ENCODE measurements around the gene KCTD16. TPM values are rescaled to one million over a fixed set of nuclear protein-coding genes. Genes with fewer than 3 reads are reported as not detected.

The KCTD16 gene
- total RNA-seq, 1 experiment from 2014 or later, result 0.08 TPM

- BruUV-seq (replicated peaks), result no TSS peak
- in situ Hi-C loops (cut with HindIII; ENCODE audit: low pct_unique_long_range_greater_than_20kb, low sequenced_read_pairs), result no loop called here
- ATAC-seq, result no peak
- ChIA-PET POLR2A (no interaction called here), CTCF (no interaction called here)
- intact Hi-C loops (cut with micrococcal nuclease; ENCODE audit: unreplicated experiment), result no loop called here
- Histone ChIP-seq H3K27ac (ENCODE audit: low read length) (no peak overlapping the region), H3K36me3 (ENCODE audit: control insufficient read depth, insufficient read depth, low read length) (no peaks in the 10 kb centered on the region), H3K9me3 (ENCODE audit: control insufficient read depth, insufficient read depth, low read depth, low read length) (no peaks in the 10 kb centered on the region), H3K4me1 (ENCODE audit: control insufficient read depth, insufficient read depth, low read length) (no peaks in the 10 kb centered on the region), H3K4me3 (ENCODE audit: low read depth in 2 of 2, low read length in 2 of 2) (no peak overlapping the region), H3K27me3 (ENCODE audit: control insufficient read depth, insufficient read depth, low read length) (no peaks in the 10 kb centered on the region)
- no peak for TF ChIP-seq TCF7L2 (IDR thresholded peaks at IDR 0.05; ENCODE audit: low read depth, low read length)
- no peak for TF ChIP-seq POLR2AphosphoS5 (IDR thresholded peaks at IDR 0.05; ENCODE audit: low read depth, low read length)
- no peak for TF ChIP-seq SIN3A (IDR thresholded peaks at IDR 0.05; ENCODE audit: borderline replicate concordance, insufficient read depth, low read depth, low read length)
- no peak for TF ChIP-seq CTCF (IDR thresholded peaks at IDR 0.05)
- TF ChIP-seq REST (IDR thresholded peaks at IDR 0.05; ENCODE audit: insufficient read depth in 1 of 2, low read depth in 2 of 2, low read length in 1 of 2), result no peak
- DNase-seq (ENCODE audit: low read depth, low spot score), result no peak
Measured at GRCh38 chr5:144151026-144151425, 19.6 kb upstream of the KCTD16 start.

- Histone ChIP-seq H3K9me3 (ENCODE audit: control insufficient read depth, insufficient read depth, low read depth, low read length) (no peaks in the 10 kb centered on the region), H3K27me3 (ENCODE audit: control insufficient read depth, insufficient read depth, low read length) (no peaks in the 10 kb centered on the region), H3K4me3 (ENCODE audit: low read depth in 2 of 2, low read length in 2 of 2) (no peak overlapping the region), H3K27ac (ENCODE audit: low read length) (no peak overlapping the region), H3K36me3 (ENCODE audit: control insufficient read depth, insufficient read depth, low read length) (peaks cover 6% of the 10 kb centered on the region; the same call in 1 of the 2 replicates), H3K4me1 (ENCODE audit: control insufficient read depth, insufficient read depth, low read length) (no peaks in the 10 kb centered on the region)
- intact Hi-C loops (cut with micrococcal nuclease; ENCODE audit: unreplicated experiment) (no loop called here), in situ Hi-C loops (cut with HindIII; ENCODE audit: low pct_unique_long_range_greater_than_20kb, low sequenced_read_pairs) (no loop called here)
- no peak for DNase-seq (ENCODE audit: low read depth, low spot score)
- ATAC-seq, result no peak
- ChIA-PET POLR2A (no interaction called here), CTCF (no interaction called here)
- no peak for TF ChIP-seq TCF7L2 (IDR thresholded peaks at IDR 0.05; ENCODE audit: low read depth, low read length)
- TF ChIP-seq POLR2AphosphoS5 (IDR thresholded peaks at IDR 0.05; ENCODE audit: low read depth, low read length), result no peak
- BruUV-seq (replicated peaks), result no TSS peak
Measured at GRCh38 chr5:144156767-144157171, 13.9 kb upstream of the KCTD16 start.

- Histone ChIP-seq H3K36me3 (ENCODE audit: control insufficient read depth, insufficient read depth, low read length) (peaks cover 39% of the 10 kb centered on the region), H3K4me1 (ENCODE audit: control insufficient read depth, insufficient read depth, low read length) (no peaks in the 10 kb centered on the region), H3K9me3 (ENCODE audit: control insufficient read depth, insufficient read depth, low read depth, low read length) (no peaks in the 10 kb centered on the region), H3K27me3 (ENCODE audit: control insufficient read depth, insufficient read depth, low read length) (no peaks in the 10 kb centered on the region), H3K27ac (ENCODE audit: low read length) (no peak overlapping the region), H3K4me3 (ENCODE audit: low read depth in 2 of 2, low read length in 2 of 2) (no peak overlapping the region)
- DNase-seq (ENCODE audit: low read depth, low spot score) (no peak), ATAC-seq (no peak)
- TF ChIP-seq POLR2AphosphoS5 (IDR thresholded peaks at IDR 0.05; ENCODE audit: low read depth, low read length) (no peak), REST (IDR thresholded peaks at IDR 0.05; ENCODE audit: insufficient read depth in 1 of 2, low read depth in 2 of 2, low read length in 1 of 2) (no peak), TCF7L2 (IDR thresholded peaks at IDR 0.05; ENCODE audit: low read depth, low read length) (no peak), CTCF (IDR thresholded peaks at IDR 0.05) (no peak), SIN3A (IDR thresholded peaks at IDR 0.05; ENCODE audit: borderline replicate concordance, insufficient read depth, low read depth, low read length) (no peak)
- POLR2A ChIA-PET, result no interaction called here
- intact Hi-C loops (cut with micrococcal nuclease; ENCODE audit: unreplicated experiment) (no loop called here), in situ Hi-C loops (cut with HindIII; ENCODE audit: low pct_unique_long_range_greater_than_20kb, low sequenced_read_pairs) (no loop called here)
- BruUV-seq (replicated peaks), result no TSS peak
- CTCF ChIA-PET, result no interaction called here
Measured at GRCh38 chr5:144162686-144163085, 8.0 kb upstream of the KCTD16 start.

All from Panc1 (cell line).